Neural progenitor cell (in vitro differentiated cells): Measurements from ENCODE around the gene LSM3.

Experiments used
- EZH2phosphoT487 ChIP-seq: fragments of 200-600 bp; sonication (generic); IDR thresholded peaks from 2 replicates; pipeline ENCODE4 v1.6.1; 2017; ENCODE audit warnings: antibody characterized with exemption
- TF ChIP-seq, protein P1 (sequence below): fragments of 200-600 bp; sonication (generic); IDR thresholded peaks from 2 replicates; pipeline ENCODE4 v1.5.1; 2017; ENCODE audit warnings: antibody characterized with exemption, mild to moderate bottlenecking

DNA sequence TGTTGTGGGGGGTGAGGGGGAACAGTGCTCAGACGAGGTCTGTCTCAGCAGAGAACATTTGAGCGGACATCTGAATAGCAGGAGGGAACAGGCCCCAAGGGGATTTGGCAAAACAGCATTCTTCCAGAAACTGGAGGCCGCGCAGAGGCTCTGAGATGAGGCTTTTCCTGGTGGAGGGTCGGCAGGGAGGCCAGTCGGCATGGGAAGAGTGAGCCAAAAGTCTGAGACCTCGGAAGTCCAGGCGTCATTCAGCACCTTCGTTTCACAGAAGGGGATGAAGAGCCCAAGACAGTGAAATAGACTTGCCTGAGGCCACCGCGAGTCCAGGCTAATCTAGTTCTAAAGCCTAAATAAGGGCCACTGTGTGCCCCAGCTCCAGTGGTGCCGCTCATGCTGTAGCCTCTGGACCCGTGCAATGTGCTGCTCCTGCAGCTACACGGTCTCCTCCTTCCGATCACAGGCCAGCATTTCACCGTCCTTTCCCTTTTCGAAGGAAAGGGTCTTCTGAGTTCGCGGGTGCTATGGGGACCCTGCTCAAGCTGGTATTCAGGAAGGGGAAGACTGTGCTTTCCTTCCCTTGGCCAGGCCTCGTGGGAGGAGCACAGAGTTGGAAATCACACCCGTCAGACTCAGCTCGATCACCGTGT is 24.4 kb downstream of the LSM3 start:
- TF ChIP-seq, protein P1, sequence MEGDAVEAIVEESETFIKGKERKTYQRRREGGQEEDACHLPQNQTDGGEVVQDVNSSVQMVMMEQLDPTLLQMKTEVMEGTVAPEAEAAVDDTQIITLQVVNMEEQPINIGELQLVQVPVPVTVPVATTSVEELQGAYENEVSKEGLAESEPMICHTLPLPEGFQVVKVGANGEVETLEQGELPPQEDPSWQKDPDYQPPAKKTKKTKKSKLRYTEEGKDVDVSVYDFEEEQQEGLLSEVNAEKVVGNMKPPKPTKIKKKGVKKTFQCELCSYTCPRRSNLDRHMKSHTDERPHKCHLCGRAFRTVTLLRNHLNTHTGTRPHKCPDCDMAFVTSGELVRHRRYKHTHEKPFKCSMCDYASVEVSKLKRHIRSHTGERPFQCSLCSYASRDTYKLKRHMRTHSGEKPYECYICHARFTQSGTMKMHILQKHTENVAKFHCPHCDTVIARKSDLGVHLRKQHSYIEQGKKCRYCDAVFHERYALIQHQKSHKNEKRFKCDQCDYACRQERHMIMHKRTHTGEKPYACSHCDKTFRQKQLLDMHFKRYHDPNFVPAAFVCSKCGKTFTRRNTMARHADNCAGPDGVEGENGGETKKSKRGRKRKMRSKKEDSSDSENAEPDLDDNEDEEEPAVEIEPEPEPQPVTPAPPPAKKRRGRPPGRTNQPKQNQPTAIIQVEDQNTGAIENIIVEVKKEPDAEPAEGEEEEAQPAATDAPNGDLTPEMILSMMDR = no peak
- no peak for TF ChIP-seq EZH2phosphoT487
